SK-N-SH treated with all-trans-retinoic acid at 6 μM for 48 hours (cell line): ENCODE results near the gene AXIN2.
A peak's percentile ranks its signal among the peaks of the same experiment; 100 is the strongest.

Experiments used
- ATAC-seq: fragments of 200-7000 bp; cut with Tn5 transposase; 3 replicates; pipeline ENCODE4 v1.9.1; 2020; ENCODE audit warnings: mild to moderate bottlenecking, moderate library complexity
- ARNTL ChIP-seq: fragments of 450-650 bp; formaldehyde crosslinking; IDR thresholded peaks from 2 replicates; pipeline ENCODE4 v1.5.0; 2020; ENCODE audit warnings: low read depth, mild to moderate bottlenecking, moderate library complexity, borderline replicate concordance
- BACH2 ChIP-seq: fragments of 250-450 bp; sonication (Bioruptor Pico); IDR thresholded peaks from 2 replicates; pipeline ENCODE4 v1.9.0; 2021; ENCODE audit warnings: mild to moderate bottlenecking, borderline replicate concordance
- CSDC2 ChIP-seq: fragments of 250-450 bp; sonication (Bioruptor Pico); IDR thresholded peaks from 2 replicates; pipeline ENCODE4 v1.5.0; 2020; ENCODE audit warnings: mild to moderate bottlenecking, moderate library complexity
- ESRRG ChIP-seq: fragments of 250-450 bp; sonication (Bioruptor Pico); IDR thresholded peaks from 2 replicates; pipeline ENCODE4 v1.6.1; 2021; ENCODE audit warnings: mild to moderate bottlenecking
- GLIS3 ChIP-seq: fragments of 250-450 bp; sonication (Bioruptor Pico); IDR thresholded peaks from 2 replicates; pipeline ENCODE4 v1.5.0; 2020; ENCODE audit warnings: mild to moderate bottlenecking, moderate library complexity
- ISL1 ChIP-seq: fragments of 250-450 bp; sonication (Bioruptor Pico); IDR thresholded peaks from 2 replicates; pipeline ENCODE4 v2.1.2; 2022; ENCODE audit warnings: mild to moderate bottlenecking, moderate library complexity
- OSR1 ChIP-seq: fragments of 250-450 bp; sonication (Bioruptor Pico); IDR thresholded peaks from 2 replicates; pipeline ENCODE4 v1.8.0; 2022; ENCODE audit warnings: moderate library complexity, mild to moderate bottlenecking, inconsistent platforms
- PPARA ChIP-seq: fragments of 250-450 bp; sonication (Bioruptor Pico); IDR thresholded peaks from 2 replicates; pipeline ENCODE4 v1.5.0; 2020; ENCODE audit warnings: mild to moderate bottlenecking, borderline replicate concordance
- RARB ChIP-seq: fragments of 250-450 bp; sonication (Bioruptor Pico); IDR thresholded peaks from 2 replicates; pipeline ENCODE4 v1.8.0; 2021; ENCODE audit warnings: mild to moderate bottlenecking, moderate library complexity
- SNAI2 ChIP-seq: fragments of 250-450 bp; sonication (Bioruptor Pico); IDR thresholded peaks from 2 replicates; pipeline ENCODE4 v1.5.0; 2020; ENCODE audit warnings: mild to moderate bottlenecking, moderate library complexity
- TCF4 ChIP-seq: fragments of 250-450 bp; sonication (Bioruptor Pico); IDR thresholded peaks from 2 replicates; pipeline ENCODE4 v1.8.0; 2021; ENCODE audit warnings: mild to moderate bottlenecking, moderate library complexity, borderline replicate concordance
- TSHZ2 ChIP-seq: fragments of 250-450 bp; sonication (Bioruptor Pico); IDR thresholded peaks from 2 replicates; pipeline ENCODE4 v1.5.0; 2020; ENCODE audit warnings: mild to moderate bottlenecking, moderate library complexity
- ZC3H10 ChIP-seq: fragments of 250-450 bp; sonication (Bioruptor Pico); IDR thresholded peaks from 2 replicates; pipeline ENCODE4 v1.5.1; 2021; ENCODE audit warnings: mild to moderate bottlenecking, moderate library complexity
- ZFP3 ChIP-seq: fragments of 250-450 bp; sonication (Bioruptor Pico); IDR thresholded peaks from 2 replicates; pipeline ENCODE4 v1.5.0; 2020; ENCODE audit warnings: mild to moderate bottlenecking, moderate library complexity
- ZFP30 ChIP-seq: fragments of 450-650 bp; formaldehyde crosslinking; IDR thresholded peaks from 2 replicates; pipeline ENCODE4 v1.5.0; 2022; ENCODE audit warnings: mild to moderate bottlenecking, moderate library complexity
- ZNF70 ChIP-seq: fragments of 450-650 bp; formaldehyde crosslinking; IDR thresholded peaks from 2 replicates; pipeline ENCODE4 v1.5.0; 2020; ENCODE audit warnings: mild to moderate bottlenecking, moderate library complexity
- ZNF8 ChIP-seq: fragments of 450-650 bp; formaldehyde crosslinking; IDR thresholded peaks from 2 replicates; pipeline ENCODE4 v1.5.0; 2020; ENCODE audit warnings: mild to moderate bottlenecking, moderate library complexity
- TF ChIP-seq, protein P1 (sequence below): fragments of 250-450 bp; sonication (Bioruptor Pico); IDR thresholded peaks from 2 replicates; pipeline ENCODE4 v1.8.0; 2020; ENCODE audit warnings: mild to moderate bottlenecking, moderate library complexity, borderline replicate concordance
- TF ChIP-seq, protein P2 (sequence below): fragments of 250-450 bp; sonication (Bioruptor Pico); IDR thresholded peaks from 2 replicates; pipeline ENCODE4 v1.5.1; 2020; ENCODE audit warnings: low read depth, mild to moderate bottlenecking, moderate library complexity
- TF ChIP-seq, protein P3 (sequence below): fragments of 250-450 bp; sonication (Bioruptor Pico); IDR thresholded peaks from 2 replicates; pipeline ENCODE4 v1.5.1; 2021; ENCODE audit warnings: mild to moderate bottlenecking, moderate library complexity
- TF ChIP-seq, protein P4 (sequence below): fragments of 250-450 bp; sonication (Bioruptor Pico); IDR thresholded peaks from 2 replicates; pipeline ENCODE4 v1.8.0; 2021; ENCODE audit warnings: low read depth, mild to moderate bottlenecking, moderate library complexity, borderline replicate concordance

Gene AXIN2

GRCh38 chr17:65553009-65553645 is 8.3 kb downstream of the AXIN2 start:
- peak; percentile 52 for ATAC-seq
- TF ChIP-seq BACH2 (CRISPR knock-in tag) (no peak), OSR1 (no peak), ISL1 (no peak), TSHZ2 (no peak), ZFP30 (CRISPR knock-in tag) (no peak), ZC3H10 (CRISPR knock-in tag) (no peak), ARNTL (no peak), CSDC2 (CRISPR knock-in tag) (no peak), ZFP3 (CRISPR knock-in tag) (no peak), SNAI2 (CRISPR knock-in tag) (no peak), TCF4 (no peak), GLIS3 (CRISPR knock-in tag) (no peak), ESRRG (no peak), PPARA (CRISPR knock-in tag) (no peak), ZNF70 (no peak), RARB (no peak)
- TF ChIP-seq, protein P1, sequence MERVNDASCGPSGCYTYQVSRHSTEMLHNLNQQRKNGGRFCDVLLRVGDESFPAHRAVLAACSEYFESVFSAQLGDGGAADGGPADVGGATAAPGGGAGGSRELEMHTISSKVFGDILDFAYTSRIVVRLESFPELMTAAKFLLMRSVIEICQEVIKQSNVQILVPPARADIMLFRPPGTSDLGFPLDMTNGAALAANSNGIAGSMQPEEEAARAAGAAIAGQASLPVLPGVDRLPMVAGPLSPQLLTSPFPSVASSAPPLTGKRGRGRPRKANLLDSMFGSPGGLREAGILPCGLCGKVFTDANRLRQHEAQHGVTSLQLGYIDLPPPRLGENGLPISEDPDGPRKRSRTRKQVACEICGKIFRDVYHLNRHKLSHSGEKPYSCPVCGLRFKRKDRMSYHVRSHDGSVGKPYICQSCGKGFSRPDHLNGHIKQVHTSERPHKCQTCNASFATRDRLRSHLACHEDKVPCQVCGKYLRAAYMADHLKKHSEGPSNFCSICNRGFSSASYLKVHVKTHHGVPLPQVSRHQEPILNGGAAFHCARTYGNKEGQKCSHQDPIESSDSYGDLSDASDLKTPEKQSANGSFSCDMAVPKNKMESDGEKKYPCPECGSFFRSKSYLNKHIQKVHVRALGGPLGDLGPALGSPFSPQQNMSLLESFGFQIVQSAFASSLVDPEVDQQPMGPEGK (CRISPR knock-in tag) = no peak
- TF ChIP-seq, protein P2, sequence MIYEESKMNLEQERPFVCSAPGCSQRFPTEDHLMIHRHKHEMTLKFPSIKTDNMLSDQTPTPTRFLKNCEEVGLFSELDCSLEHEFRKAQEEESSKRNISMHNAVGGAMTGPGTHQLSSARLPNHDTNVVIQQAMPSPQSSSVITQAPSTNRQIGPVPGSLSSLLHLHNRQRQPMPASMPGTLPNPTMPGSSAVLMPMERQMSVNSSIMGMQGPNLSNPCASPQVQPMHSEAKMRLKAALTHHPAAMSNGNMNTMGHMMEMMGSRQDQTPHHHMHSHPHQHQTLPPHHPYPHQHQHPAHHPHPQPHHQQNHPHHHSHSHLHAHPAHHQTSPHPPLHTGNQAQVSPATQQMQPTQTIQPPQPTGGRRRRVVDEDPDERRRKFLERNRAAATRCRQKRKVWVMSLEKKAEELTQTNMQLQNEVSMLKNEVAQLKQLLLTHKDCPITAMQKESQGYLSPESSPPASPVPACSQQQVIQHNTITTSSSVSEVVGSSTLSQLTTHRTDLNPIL (CRISPR knock-in tag) = no peak
- TF ChIP-seq, protein P3, sequence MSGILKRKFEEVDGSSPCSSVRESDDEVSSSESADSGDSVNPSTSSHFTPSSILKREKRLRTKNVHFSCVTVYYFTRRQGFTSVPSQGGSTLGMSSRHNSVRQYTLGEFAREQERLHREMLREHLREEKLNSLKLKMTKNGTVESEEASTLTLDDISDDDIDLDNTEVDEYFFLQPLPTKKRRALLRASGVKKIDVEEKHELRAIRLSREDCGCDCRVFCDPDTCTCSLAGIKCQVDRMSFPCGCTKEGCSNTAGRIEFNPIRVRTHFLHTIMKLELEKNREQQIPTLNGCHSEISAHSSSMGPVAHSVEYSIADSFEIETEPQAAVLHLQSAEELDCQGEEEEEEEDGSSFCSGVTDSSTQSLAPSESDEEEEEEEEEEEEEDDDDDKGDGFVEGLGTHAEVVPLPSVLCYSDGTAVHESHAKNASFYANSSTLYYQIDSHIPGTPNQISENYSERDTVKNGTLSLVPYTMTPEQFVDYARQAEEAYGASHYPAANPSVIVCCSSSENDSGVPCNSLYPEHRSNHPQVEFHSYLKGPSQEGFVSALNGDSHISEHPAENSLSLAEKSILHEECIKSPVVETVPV (CRISPR knock-in tag) = no peak
- TF ChIP-seq, protein P4, sequence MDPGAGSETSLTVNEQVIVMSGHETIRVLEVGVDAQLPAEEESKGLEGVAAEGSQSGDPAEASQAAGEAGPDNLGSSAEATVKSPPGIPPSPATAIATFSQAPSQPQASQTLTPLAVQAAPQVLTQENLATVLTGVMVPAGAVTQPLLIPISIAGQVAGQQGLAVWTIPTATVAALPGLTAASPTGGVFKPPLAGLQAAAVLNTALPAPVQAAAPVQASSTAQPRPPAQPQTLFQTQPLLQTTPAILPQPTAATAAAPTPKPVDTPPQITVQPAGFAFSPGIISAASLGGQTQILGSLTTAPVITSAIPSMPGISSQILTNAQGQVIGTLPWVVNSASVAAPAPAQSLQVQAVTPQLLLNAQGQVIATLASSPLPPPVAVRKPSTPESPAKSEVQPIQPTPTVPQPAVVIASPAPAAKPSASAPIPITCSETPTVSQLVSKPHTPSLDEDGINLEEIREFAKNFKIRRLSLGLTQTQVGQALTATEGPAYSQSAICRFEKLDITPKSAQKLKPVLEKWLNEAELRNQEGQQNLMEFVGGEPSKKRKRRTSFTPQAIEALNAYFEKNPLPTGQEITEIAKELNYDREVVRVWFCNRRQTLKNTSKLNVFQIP (CRISPR knock-in tag) = no peak

DNA sequence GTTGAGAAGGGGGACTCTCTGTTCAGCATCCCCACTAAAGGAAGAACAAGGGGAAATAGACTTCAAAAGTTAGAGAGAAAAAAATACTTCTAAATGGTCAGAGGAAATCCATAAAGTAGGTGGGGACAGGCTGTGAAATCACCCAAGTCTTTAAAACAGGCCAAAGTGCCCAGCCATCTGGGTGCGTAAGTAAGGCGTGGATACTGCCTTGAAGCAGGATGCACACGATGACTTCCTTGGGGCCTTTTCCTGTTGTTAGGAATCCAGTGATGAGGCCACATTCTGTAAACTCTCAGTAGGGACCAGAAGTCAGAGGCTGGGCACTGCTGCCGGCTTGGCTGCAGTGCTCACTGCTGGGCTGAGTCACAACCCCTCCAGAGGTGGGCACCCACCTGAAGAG is 9.2 kb downstream of the AXIN2 start:
- no peak for TF ChIP-seq ZFP30 (CRISPR knock-in tag)
- TF ChIP-seq, protein P1 (CRISPR knock-in tag) = no peak
- TF ChIP-seq ESRRG = no peak
- no peak for TF ChIP-seq TCF4
- no peak for TF ChIP-seq RARB
- TF ChIP-seq CSDC2 (CRISPR knock-in tag) = no peak
- TF ChIP-seq, protein P2 (CRISPR knock-in tag) = no peak
- no peak for TF ChIP-seq BACH2 (CRISPR knock-in tag)
- TF ChIP-seq ARNTL = no peak
- no peak for TF ChIP-seq ZNF8 (CRISPR knock-in tag)
- no peak for TF ChIP-seq PPARA (CRISPR knock-in tag)
- ATAC-seq = no peak
